Measurements from ENCODE around the gene MACROD2.

The MACROD2 gene

GRCh38 chr20:15288106-15288505 is 1292.8 kb downstream of the MACROD2 start:
- no peak for DNase-seq (ENCODE audit: low read depth)

GRCh38 chr20:15289337-15289736 is 1294.0 kb downstream of the MACROD2 start:
- DNase-seq (ENCODE audit: low read depth), result no peak

GRCh38 chr20:15292405-15292804 is 1297.1 kb downstream of the MACROD2 start:
- DNase-seq (ENCODE audit: low read depth), result no peak

- no peak for DNase-seq (ENCODE audit: low read depth)
These were observed 1301.1 kb downstream of the MACROD2 start for GRCh38 chr20:15296422-15296821.

- no peak for DNase-seq (ENCODE audit: low read depth)
These were observed 1302.0 kb downstream of the MACROD2 start for GRCh38 chr20:15297059-15297875.

- no peak for DNase-seq (ENCODE audit: low read depth)
These were observed 1306.8 kb downstream of the MACROD2 start for GRCh38 chr20:15302075-15302474.

- DNase-seq (ENCODE audit: low read depth), result no peak
These were observed 1315.0 kb downstream of the MACROD2 start for GRCh38 chr20:15310361-15310760.

GRCh38 chr20:15316556-15316955 is 1321.2 kb downstream of the MACROD2 start:
- no peak for DNase-seq (ENCODE audit: low read depth)

- no peak for DNase-seq (ENCODE audit: low read depth)
These were observed 1322.4 kb downstream of the MACROD2 start for GRCh38 chr20:15317546-15318232.

- no peak for DNase-seq (ENCODE audit: low read depth)
These were observed 1323.4 kb downstream of the MACROD2 start for GRCh38 chr20:15318682-15319081.

GRCh38 chr20:15319439-15319838 is 1324.1 kb downstream of the MACROD2 start:
- no peak for DNase-seq (ENCODE audit: low read depth)

- no peak for DNase-seq (ENCODE audit: low read depth)
These were observed 1325.6 kb downstream of the MACROD2 start for GRCh38 chr20:15320941-15321340.

GRCh38 chr20:15327123-15327522 is 1331.8 kb downstream of the MACROD2 start:
- no peak for DNase-seq (ENCODE audit: low read depth)

- no peak for DNase-seq (ENCODE audit: low read depth)
These were observed 1332.8 kb downstream of the MACROD2 start for GRCh38 chr20:15328084-15328483.

- no peak for DNase-seq (ENCODE audit: low read depth)
These were observed 1337.4 kb downstream of the MACROD2 start for GRCh38 chr20:15332711-15333160.

- DNase-seq (ENCODE audit: low read depth), result no peak
These were observed 1337.9 kb downstream of the MACROD2 start for GRCh38 chr20:15333170-15333569.

GRCh38 chr20:15336011-15336410 is 1340.7 kb downstream of the MACROD2 start:
- DNase-seq (ENCODE audit: low read depth), result no peak

- no peak for DNase-seq (ENCODE audit: low read depth)
These were observed 1341.2 kb downstream of the MACROD2 start for GRCh38 chr20:15336536-15336935.

GRCh38 chr20:15339264-15339663 is 1343.9 kb downstream of the MACROD2 start:
- DNase-seq (ENCODE audit: low read depth), result no peak

GRCh38 chr20:15342991-15343523 is 1347.7 kb downstream of the MACROD2 start:
- no peak for DNase-seq (ENCODE audit: low read depth)

- no peak for DNase-seq (ENCODE audit: low read depth)
These were observed 1350.0 kb downstream of the MACROD2 start for GRCh38 chr20:15345287-15345686.

GRCh38 chr20:15346657-15347280 is 1351.5 kb downstream of the MACROD2 start:
- no peak for DNase-seq (ENCODE audit: low read depth)

GRCh38 chr20:15359056-15359455 is 1363.7 kb downstream of the MACROD2 start:
- DNase-seq (ENCODE audit: low read depth), result no peak

Measured in stimulated activated CD8-positive, alpha-beta memory T cell treated with anti-CD3 and anti-CD28 coated beads, Interleukin-15, amount 100 ng/mL, for 1 hour (primary cell).